B cell (primary cell): Measurements from ENCODE around the gene NAIF1.

Source experiments
- CTCF ChIP-seq: fragments of 200-600 bp; IDR thresholded peaks from one replicate; pipeline ENCODE4 v1.8.0; 2022; ENCODE audit warnings: antibody characterized with exemption, mild to moderate bottlenecking
- EZH2 ChIP-seq: IDR thresholded peaks from 2 replicates; pipeline ENCODE4 v1.6.1; 2012; ENCODE audit warnings: borderline replicate concordance, low read depth, mild to moderate bottlenecking, moderate library complexity, low read length; ENCODE audit not compliant: insufficient read depth, poor library complexity, severe bottlenecking

- TF ChIP-seq CTCF: no peak
- no peak for TF ChIP-seq EZH2
Measured at GRCh38 chr9:128051932-128052709, 15.0 kb downstream of the NAIF1 start.
